SK-N-DZ (cell line): ENCODE data around the gene ZFYVE27.
A peak's percentile ranks its signal among the peaks of the same experiment; 100 is the strongest.

Experiments
- DNase-seq: peaks from one replicate; pipeline ENCODE4 v3.0.0-alpha.2; 2015; ENCODE audit warnings: low spot score

The ZFYVE27 gene

DNA sequence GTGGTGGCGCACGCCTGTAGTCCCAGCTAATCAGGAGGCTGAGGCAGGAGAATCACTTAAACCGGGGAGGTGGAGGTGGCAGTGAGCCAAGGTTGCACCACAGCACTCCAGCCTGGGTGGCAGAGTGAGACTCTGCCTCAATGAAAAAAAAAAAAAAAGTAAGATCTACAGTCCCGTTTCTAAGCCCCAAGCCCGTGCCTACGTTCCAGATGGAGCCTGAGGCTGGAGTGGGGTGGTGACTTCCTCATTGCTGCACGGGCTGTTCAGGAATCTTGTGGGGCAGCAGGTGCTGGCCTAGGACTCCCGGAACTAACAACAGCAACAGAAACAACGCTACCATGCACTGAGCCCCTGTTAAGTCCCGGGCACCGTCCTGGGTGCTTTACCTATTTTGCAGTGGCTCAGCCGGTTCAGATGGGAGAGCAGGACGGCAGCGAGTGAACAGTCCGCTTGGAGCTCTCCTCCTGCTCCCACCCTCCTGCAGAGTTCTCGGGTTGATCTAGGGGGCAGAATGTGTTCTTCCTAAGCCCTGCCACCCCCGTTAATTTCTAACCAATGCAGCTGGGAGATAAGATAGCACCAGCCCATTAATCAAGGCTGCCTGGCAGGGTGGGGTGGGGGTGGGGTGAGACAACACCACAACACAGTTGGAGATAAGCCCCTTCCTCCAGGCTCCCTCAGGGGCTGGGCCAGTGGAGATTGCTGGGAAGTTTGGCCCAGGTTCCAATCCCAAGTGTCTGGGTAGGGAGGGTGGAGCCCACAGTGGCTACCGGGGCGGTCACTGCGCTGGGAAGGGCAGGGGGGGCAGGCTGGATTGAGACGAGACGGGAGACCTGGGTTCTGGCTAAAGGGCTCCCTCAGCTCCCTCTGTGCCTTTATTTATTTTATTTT is 51.9 kb downstream of the ZFYVE27 start:
- peak; percentile 79 for DNase-seq

DNA sequence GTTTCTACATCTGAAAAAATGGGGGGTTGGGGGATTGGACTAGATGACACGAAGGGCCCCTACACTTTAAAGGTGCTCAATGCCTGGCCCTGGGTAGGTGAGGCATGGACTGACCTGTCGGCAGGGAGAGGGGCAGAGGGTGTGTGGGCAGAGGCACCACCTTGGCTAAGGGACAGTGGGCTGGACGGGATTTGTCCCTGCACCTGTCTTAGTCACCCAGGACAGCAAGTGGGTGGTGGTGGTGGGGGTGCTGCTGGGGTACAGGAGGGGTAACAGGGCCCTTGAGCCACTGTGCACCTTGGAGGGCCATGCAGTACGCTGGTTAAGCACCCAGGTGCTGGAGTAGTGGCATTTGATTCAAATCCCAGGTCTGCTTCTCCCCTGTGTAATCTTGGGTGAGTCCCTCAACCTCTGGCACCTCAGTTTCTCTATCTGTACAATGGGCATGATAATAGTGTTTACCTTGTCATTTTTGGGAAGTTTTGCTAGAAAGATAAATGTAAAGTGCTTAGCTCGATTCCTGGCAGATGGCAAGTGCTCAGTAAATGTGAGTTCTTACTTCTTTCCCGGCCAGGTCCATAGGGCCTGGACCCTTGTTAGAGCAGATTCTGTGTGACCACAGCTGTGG is 53.0 kb downstream of the ZFYVE27 start:
- no peak for DNase-seq

DNA sequence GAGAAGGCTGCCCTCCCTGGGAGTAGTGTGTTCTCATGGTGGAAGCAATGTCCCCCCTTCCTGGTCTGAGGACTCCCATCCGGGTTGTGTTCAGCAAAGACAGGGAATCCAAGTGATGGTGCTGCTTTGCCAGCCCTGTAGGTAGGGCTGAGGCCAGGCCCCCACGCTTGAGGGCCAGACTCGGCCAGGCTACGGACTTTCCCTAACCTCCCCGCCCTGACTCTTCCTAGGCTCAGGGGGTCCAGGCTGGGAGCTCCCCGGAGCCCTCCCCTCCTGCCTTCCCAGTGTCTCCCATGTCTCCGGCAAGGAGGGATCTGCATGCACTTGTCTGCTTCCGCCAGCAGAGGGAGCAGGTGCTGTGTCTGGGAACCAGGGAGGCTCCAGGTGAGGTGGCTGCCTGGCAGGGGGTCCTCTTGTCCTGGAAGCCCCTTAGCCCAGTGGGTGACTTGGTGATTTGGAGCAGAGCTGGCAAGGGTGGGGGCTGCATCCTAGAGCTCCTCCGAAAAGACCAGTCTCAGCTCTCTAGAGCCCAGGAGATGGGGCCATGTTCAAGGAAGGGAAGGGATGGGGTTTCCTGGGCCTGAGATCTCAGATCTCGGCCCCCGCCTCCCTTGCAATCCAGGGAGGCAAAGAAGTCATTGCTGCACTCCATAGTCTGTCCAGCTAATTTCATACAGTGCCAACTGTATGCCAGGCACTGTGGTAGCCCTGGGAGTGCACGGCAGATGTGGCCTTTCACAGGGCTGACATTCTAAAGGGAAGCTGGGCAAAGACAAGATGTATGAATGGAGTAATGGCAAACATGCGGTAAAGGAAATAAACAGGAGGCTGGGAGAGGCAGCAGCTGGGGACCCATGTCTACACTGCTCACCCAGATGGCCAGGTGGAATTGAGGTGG is 55.1 kb downstream of the ZFYVE27 start:
- peak; percentile 65 for DNase-seq

DNA sequence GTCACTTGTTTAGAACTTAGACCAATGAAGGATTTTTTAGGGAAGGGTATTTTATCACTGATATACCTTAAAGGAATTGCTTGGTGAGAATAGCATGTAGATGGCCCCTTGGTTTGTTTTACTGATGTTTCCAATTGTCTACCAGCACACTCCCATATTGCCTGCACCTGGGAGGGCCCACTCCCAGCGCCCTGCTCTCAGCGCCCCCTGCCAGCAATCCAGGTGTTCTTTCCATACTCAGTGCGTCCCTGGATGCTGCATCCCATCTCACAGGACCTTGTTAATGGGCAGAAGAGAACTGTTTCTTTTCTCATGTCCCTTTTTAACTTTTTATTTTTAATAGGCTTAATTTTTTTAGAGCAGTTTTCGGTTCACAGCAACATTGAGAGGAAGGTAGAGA is 59.0 kb downstream of the ZFYVE27 start:
- DNase-seq: no peak

DNA sequence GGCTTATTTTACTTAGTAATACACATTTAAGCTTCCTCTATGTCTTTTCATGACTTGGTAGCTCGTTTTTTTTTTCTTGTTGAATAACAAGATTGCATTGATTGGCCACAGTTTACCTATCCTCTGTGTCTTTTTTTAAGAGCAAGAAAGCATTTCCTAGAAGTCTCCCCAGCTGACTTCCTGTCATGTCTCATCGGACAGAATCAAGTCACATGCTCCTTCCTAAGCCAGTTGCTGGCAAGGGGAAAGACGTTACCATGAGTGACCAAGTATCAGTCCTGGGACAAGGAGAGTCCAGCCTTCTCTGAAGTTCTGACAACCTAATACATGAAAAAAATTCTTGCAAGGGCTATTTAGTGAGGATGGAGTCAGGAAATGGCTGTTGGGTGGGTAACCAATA is 59.7 kb downstream of the ZFYVE27 start:
- no peak for DNase-seq

DNA sequence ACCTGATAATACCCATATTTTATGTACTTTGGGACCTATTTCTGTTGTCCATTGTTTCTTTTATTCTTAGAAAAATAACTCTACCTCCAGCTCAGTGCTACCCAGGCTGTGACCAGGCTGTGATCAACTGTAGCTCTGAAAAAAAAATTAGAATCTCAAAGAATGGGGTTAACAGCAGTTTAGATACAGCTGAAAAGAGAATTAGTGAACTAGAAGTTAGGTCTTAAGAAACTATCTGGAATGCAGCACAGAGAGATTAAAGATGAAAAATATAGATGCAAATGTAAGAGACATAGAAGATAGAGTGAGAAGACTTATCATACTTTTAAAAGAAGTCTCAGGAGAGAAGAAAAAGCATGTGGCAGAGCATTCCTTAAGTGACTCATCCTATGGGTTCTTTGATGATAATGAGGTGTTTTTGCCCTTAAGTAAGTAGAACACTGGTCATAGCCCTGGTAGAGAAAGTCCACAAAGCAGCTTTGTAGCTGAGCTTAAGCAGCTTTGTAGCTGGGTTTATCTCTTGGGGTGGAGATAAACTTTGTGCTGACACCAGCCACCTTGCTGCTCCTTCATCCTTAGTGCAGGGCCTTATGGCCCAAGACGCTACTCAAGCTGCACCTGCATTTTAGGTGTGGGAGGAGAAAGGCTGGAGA is 62.2 kb downstream of the ZFYVE27 start:
- DNase-seq: no peak

DNA sequence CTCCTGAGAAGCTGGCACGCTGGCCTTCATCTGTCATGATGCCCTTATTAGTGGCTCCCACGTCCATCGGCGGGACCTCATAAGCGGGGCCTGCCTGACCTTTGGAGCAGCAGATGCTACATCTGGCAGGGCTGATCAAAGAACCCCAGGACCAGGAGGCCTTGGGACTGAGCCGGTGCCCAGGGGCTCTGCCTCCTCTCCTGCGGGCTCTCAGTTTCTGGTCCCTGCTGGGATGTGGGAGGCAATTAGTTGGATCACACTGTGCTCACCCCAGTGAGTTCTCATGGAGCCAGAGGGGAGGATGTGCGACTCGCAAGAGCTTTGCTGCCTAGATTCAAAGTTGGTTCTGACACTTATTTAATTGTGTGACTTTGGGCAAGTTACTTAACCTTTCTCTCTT is 63.5 kb downstream of the ZFYVE27 start:
- no peak for DNase-seq

DNA sequence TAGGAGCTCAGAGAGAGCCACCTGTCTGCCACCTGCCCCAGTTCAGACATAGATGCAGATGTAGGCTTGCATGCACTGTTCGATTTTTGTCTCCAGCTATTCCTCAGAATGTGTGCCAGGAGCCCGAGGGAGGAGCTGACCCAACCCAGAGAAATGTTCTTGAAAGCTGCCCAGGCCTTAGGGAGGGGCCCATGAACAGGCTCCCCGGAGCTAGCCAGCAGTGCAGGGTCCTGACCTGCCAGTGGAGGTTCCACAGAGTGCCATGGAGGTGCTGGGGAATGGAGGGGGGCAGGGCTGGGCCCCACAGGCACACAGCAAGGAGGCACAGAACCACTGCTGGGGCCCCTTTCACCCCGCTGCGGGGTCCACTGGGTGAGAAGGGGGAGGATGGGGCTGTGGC is 64.5 kb downstream of the ZFYVE27 start:
- no peak for DNase-seq

DNA sequence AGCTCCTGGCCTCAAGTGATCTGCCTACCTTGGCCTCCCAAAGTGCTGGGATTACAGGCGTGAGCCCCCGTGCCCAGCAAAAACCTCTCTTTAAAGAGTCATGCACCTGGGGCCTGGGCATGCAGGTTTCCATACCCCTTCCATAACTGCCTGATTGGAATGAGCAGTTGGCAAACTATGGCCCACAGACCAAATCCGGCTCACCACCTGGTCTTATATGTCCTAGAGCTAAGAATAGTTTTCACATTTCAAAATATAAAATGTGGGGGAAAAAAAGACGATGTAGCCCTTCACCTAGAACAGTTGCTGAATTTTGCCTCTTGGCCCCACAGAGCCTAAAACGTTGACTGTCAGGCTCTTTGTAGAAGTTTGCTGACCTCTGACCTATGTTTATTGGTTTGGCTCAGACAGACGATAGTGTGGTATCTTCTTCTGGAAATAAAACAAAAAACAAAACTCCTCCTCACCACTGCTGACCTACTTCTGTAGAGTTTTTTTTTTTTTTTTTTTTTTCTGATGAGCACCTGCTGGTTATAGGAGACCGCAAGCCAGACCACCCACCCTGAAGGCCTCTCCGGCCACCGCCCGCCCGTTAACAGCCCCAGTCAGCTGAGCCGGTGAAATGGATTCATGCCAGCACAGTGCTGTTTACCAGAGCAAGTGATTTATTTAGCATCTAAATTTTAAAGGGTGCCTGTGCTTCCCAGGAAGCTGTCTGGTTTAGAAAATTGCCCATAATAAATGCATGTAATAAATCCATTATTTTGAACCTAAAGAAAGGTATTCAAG is 68.4 kb downstream of the ZFYVE27 start:
- DNase-seq: no peak

DNA sequence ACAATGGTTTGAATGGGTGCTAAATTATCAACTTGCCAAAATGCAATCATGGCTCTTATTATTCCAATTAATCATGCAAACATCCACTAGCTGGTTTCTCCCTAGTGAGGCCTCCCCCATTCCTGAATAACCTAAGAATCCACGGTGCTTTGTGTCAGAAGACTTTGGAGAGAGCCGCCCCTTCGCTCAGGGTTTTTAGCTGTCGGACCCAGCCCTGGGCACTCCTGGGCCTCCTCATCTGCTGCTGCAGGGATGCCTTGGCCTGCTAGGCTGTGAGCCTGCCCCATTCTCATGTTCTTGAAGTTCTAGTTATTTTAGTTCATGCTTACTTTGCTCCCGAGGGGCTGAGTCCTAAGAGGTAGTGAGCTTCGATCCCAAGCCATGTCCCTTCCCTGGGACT is 69.0 kb downstream of the ZFYVE27 start:
- DNase-seq: no peak

DNA sequence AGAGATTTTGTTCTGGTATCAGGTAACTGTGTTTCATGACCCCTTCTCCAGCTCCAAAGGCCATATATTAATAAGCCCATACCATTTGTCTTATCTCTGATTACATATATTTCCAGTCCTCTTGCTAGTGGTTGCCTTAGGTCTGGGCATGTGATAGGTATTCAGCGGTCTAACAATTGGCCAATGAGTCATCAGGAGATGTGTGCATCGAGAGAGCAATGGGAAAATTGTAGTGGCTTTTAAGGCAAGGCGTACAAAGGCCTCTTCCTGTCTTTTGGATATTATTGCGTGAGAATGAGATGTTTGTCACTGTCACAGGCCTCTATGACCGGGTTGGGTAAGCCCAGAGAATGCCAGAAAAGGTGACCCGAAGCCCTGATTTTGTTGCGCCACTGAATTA is 73.5 kb downstream of the ZFYVE27 start:
- no peak for DNase-seq
